Measurements from ENCODE around the gene TRPM2.

- TF ChIP-seq EZH2 (IDR thresholded peaks at IDR 0.05; ENCODE audit: low read length, missing control alignments): no peak
- TF ChIP-seq CTCF (conservative IDR thresholded peaks at IDR 0.05 in 1 of 2, IDR thresholded peaks at IDR 0.05 in 1 of 2; ENCODE audit: low read depth in 1 of 2, low read length in 2 of 2): no peak
Measured at GRCh38 chr21:44425895-44426662, 72.7 kb downstream of the TRPM2 start.
